Right lobe of liver (tissue), 4 donors: ENCODE results near the gene FAM3A.

Experiments used
- CTCF ChIP-seq, 4 donors: fragments of 200-600 bp in 3 of 4; fragments of 450-650 bp in 1 of 4; IDR thresholded peaks; one replicate each; pipeline versions ENCODE4 v1.5.1 to v1.8.0; 2016 to 2022; ENCODE audit warnings: antibody characterized with exemption in 4 of 4, mild to moderate bottlenecking in 2 of 4
- POLR2A ChIP-seq: fragments of 450-650 bp; IDR thresholded peaks from one replicate; pipeline ENCODE4 v1.6.1; 2017; ENCODE audit warnings: antibody characterized with exemption, mild to moderate bottlenecking
- donor health status: DM: no; HTN: no; CAD: no.
- donor health status: DM: no; HTN: no; CAD: no.
- donor health status: DM: no; HTN: yes; CAD: no.

- TF ChIP-seq CTCF (IDR thresholded peaks at IDR 0.05): no peak
- TF ChIP-seq POLR2A: no peak
Observed at GRCh38 chrX:154487518-154488290, 28.3 kb downstream of the FAM3A start.
